ENCODE results near the gene EFHC1. TPM values are rescaled to one million over a fixed set of nuclear protein-coding genes. Genes with fewer than 3 reads are reported as not detected.

The EFHC1 gene
- total RNA-seq, 1 experiment from 2014 or later: 15.5 TPM

- peaks cover 39% of the 10 kb centered on the region for H3K36me3 Mint-ChIP-seq
- no peak overlapping the region for H3K4me3 Mint-ChIP-seq
- H3K9me3 Mint-ChIP-seq: no peaks in the 10 kb centered on the region
- H3K4me1 Mint-ChIP-seq: peaks cover 23% of the 10 kb centered on the region
- no peaks in the 10 kb centered on the region for H3K27me3 Mint-ChIP-seq (ENCODE audit: low read depth)
- H3K27ac Mint-ChIP-seq: no peak overlapping the region; the same call in 1 of the 2 replicates
- CTCF ChIA-PET: no interaction called here
- ATAC-seq: no peak
- no peak for TF ChIP-seq NR1H2 (CRISPR knock-in tag; IDR thresholded peaks at IDR 0.05)
- TF ChIP-seq NFYB (CRISPR knock-in tag; conservative IDR thresholded peaks at IDR 0.05; ENCODE audit: low read depth): no peak
- no peak for TF ChIP-seq ZNF423 (CRISPR knock-in tag; IDR thresholded peaks at IDR 0.05)
- TF ChIP-seq E2F1 (CRISPR knock-in tag; IDR thresholded peaks at IDR 0.05): no peak
- no peak for DNase-seq (ENCODE audit: low spot score)
- POLR2A ChIA-PET: no interaction called here
These were observed 87.6 kb downstream of the EFHC1 start for GRCh38 chr6:52507557-52508260.

GRCh38 chr6:52508261-52508739 is 88.2 kb downstream of the EFHC1 start:
- Mint-ChIP-seq H3K36me3 (peaks cover 40% of the 10 kb centered on the region), H3K9me3 (no peaks in the 10 kb centered on the region), H3K27ac (no peak overlapping the region; the same call in 1 of the 2 replicates), H3K4me3 (no peak overlapping the region), H3K27me3 (ENCODE audit: low read depth) (no peaks in the 10 kb centered on the region), H3K4me1 (peaks cover 21% of the 10 kb centered on the region)
- CTCF ChIA-PET: no interaction called here
- ATAC-seq (no peak), DNase-seq (ENCODE audit: low spot score) (no peak)
- TF ChIP-seq PRDM15 (CRISPR knock-in tag; IDR thresholded peaks at IDR 0.05): no peak
- no peak for TF ChIP-seq FOXJ3 (CRISPR knock-in tag; IDR thresholded peaks at IDR 0.05; ENCODE audit: borderline replicate concordance)
- TF ChIP-seq NFATC4 (CRISPR knock-in tag; IDR thresholded peaks at IDR 0.05): no peak
- no peak for TF ChIP-seq TEAD1 (CRISPR knock-in tag; IDR thresholded peaks at IDR 0.05)
- no peak for TF ChIP-seq GTF2I (CRISPR knock-in tag; conservative IDR thresholded peaks at IDR 0.05)
- no peak for TF ChIP-seq ELF4 (CRISPR knock-in tag; IDR thresholded peaks at IDR 0.05; ENCODE audit: low read depth)
- POLR2A ChIA-PET: no interaction called here

- ATAC-seq (no peak), DNase-seq (ENCODE audit: low spot score) (no peak)
- Mint-ChIP-seq H3K9me3 (no peaks in the 10 kb centered on the region), H3K4me1 (peaks cover 31% of the 10 kb centered on the region), H3K27me3 (ENCODE audit: low read depth) (no peaks in the 10 kb centered on the region), H3K36me3 (peaks cover 45% of the 10 kb centered on the region), H3K4me3 (no peak overlapping the region), H3K27ac (no peak overlapping the region)
- CTCF ChIA-PET: no interaction called here
- POLR2A ChIA-PET: no interaction called here
- no peak for TF ChIP-seq FOXP4 (CRISPR knock-in tag; IDR thresholded peaks at IDR 0.05)
- no peak for TF ChIP-seq TCF7 (CRISPR knock-in tag; IDR thresholded peaks at IDR 0.05; ENCODE audit: low read depth)
- TF ChIP-seq ZNF532 (CRISPR knock-in tag; IDR thresholded peaks at IDR 0.05; ENCODE audit: borderline replicate concordance): no peak
- TF ChIP-seq TEAD1 (CRISPR knock-in tag; IDR thresholded peaks at IDR 0.05): no peak
- no peak for TF ChIP-seq MYBL2 (CRISPR knock-in tag; IDR thresholded peaks at IDR 0.05)
- no peak for TF ChIP-seq ZNF219 (CRISPR knock-in tag; IDR thresholded peaks at IDR 0.05; ENCODE audit: borderline replicate concordance)
- TF ChIP-seq NR2C2 (CRISPR knock-in tag; IDR thresholded peaks at IDR 0.05): no peak
These were observed 89.4 kb downstream of the EFHC1 start for GRCh38 chr6:52509281-52510212.

Data from WTC11 (cell line).